Lung (tissue), 12 donors: ENCODE results near the gene MINAR1. TPM values are rescaled to one million over a fixed set of nuclear protein-coding genes. Genes with fewer than 3 reads are reported as not detected.

ENCODE experiments used
- ATAC-seq: fragments of 200-7000 bp; cut with Tn5 transposase; one replicate; pipeline ENCODE4 v1.9.1; 2020; ENCODE audit warnings: moderate number of reproducible peaks; ENCODE audit not compliant: insufficient read depth, low FRiP score
- DNase-seq, 3 donors: peaks; one replicate each; pipeline ENCODE4 v3.0.0-alpha.2; 2013 to 2017
- H3K27ac ChIP-seq, 2 donors: one replicate each; pipeline ENCODE4 v1.5.1; 2013; ENCODE audit warnings: mild to moderate bottlenecking in 2 of 2, moderate library complexity in 2 of 2, control low read depth in 1 of 2, inconsistent platforms in 1 of 2, low read depth in 1 of 2, low read length in 1 of 2
- H3K27me3 ChIP-seq, 3 donors: one replicate each; pipeline ENCODE4 v1.5.1; 2013; ENCODE audit warnings: low read length in 2 of 3; ENCODE audit not compliant: control insufficient read depth in 3 of 3, insufficient read depth in 3 of 3
- H3K36me3 ChIP-seq, 4 donors: one replicate each; pipeline ENCODE4 v1.5.1; 2013; ENCODE audit warnings: low read length in 4 of 4, mild to moderate bottlenecking in 1 of 4, moderate library complexity in 1 of 4; ENCODE audit not compliant: control insufficient read depth in 4 of 4, insufficient read depth in 4 of 4
- H3K4me1 ChIP-seq, 5 donors: one replicate each; pipeline ENCODE4 v1.5.1; 2013; ENCODE audit warnings: low read length in 5 of 5, mild to moderate bottlenecking in 2 of 5, moderate library complexity in 1 of 5; ENCODE audit not compliant: control insufficient read depth in 5 of 5, insufficient read depth in 5 of 5
- H3K4me3 ChIP-seq: one replicate; pipeline ENCODE4 v1.5.1; 2013; ENCODE audit warnings: mild to moderate bottlenecking, control low read depth, moderate library complexity
- H3K9ac ChIP-seq, 2 donors: one replicate each; pipeline ENCODE4 v1.5.1; 2013; ENCODE audit warnings: low read length in 2 of 2, control low read depth in 1 of 2; ENCODE audit not compliant: insufficient read depth in 1 of 2
- H3K9me3 ChIP-seq, 4 donors: one replicate each; pipeline ENCODE4 v1.5.1; 2013; ENCODE audit warnings: low read length in 3 of 4, mild to moderate bottlenecking in 1 of 4, moderate library complexity in 1 of 4; ENCODE audit not compliant: control insufficient read depth in 4 of 4, insufficient read depth in 3 of 4
- CTCF ChIP-seq: IDR thresholded peaks from 2 replicates; pipeline ENCODE4 v1.5.1; 2012; ENCODE audit warnings: mild to moderate bottlenecking; ENCODE audit errors: control extremely low read depth, extremely low read depth
- WGBS, 2 donors: extraction: QIAGEN DNeasy Blood & Tissue Kit; methylation state at CpG; one replicate each; pipeline ENCODE4 v1.1.7; 2013; 5-methylcytosine and 5-hydroxymethylcytosine counted together
- polyA plus RNA-seq, 2 donors: library from polyadenylated mRNA; stranded (reverse); fragments of 200-250 nt; gene quantifications; one replicate each; pipeline ENCODE4 v1.2.1, GENCODE V29; 2013
- total RNA-seq, 2 donors: library from RNA; depleted of rRNA in 1 of 2; stranded (reverse); fragments of >200 nt in 1 of 2; gene quantifications; one replicate each; pipeline ENCODE4 v1.2.1, GENCODE V29; 2014 to 2021
- donor health status: control.
- donor health status: control.
- donor health status: Bipolar disorder and iron deficiency.
- donor health status: healthy.
- donor health status: DM: yes; HTN: yes; CAD: no.

MINAR1 gene
- total and polyA plus RNA-seq, 4 donors = 0.10 to 0.37 (median 0.25) TPM

- DNase-seq (no peak), ATAC-seq (no peak)
- no peak overlapping the region for H3K27ac ChIP-seq
- H3K4me1 ChIP-seq = peaks cover 0 to 17% (median 0%) of the 10 kb centered on the region in 5 donors
- H3K27me3 ChIP-seq = peaks cover 14 to 69% (median 60%) of the 10 kb centered on the region in 3 donors
- no peaks in the 10 kb centered on the region for H3K36me3 ChIP-seq
- H3K9me3 ChIP-seq = peaks cover 0 to 3% (median 0%) of the 10 kb centered on the region in 4 donors
- H3K4me3 ChIP-seq = no peak overlapping the region
- WGBS, 2 donors = 65 to 77% methylated on average over 3 of the region's 3 CpGs
- H3K9ac ChIP-seq = no peak overlapping the region
- no peak for TF ChIP-seq CTCF
Measured at GRCh38 chr15:79434361-79434760, 2.2 kb downstream of the MINAR1 start.

- Histone ChIP-seq H3K4me1 (peaks cover 0 to 15% (median 0%) of the 10 kb centered on the region in 5 donors), H3K27ac (no peak overlapping the region), H3K4me3 (no peak overlapping the region), H3K9ac (no peak overlapping the region), H3K27me3 (peaks cover 9 to 50% (median 42%) of the 10 kb centered on the region in 3 donors), H3K36me3 (no peaks in the 10 kb centered on the region), H3K9me3 (peaks cover 0 to 3% (median 0%) of the 10 kb centered on the region in 4 donors)
- TF ChIP-seq CTCF = no peak
- WGBS, 2 donors = 78 to 81% methylated on average over 8 of the region's 8 CpGs
- DNase-seq (no peak), ATAC-seq (no peak)
Measured at GRCh38 chr15:79436037-79436780, 4.1 kb downstream of the MINAR1 start.

GRCh38 chr15:79437275-79438000, 5.3 kb downstream of the MINAR1 start:
- Histone ChIP-seq H3K4me1 (peaks cover 0 to 3% (median 0%) of the 10 kb centered on the region in 5 donors), H3K36me3 (no peaks in the 10 kb centered on the region), H3K9ac (no peak overlapping the region), H3K4me3 (no peak overlapping the region), H3K27me3 (peaks cover under 1 to 43% (median 39%) of the 10 kb centered on the region in 3 donors), H3K9me3 (no peaks in the 10 kb centered on the region), H3K27ac (no peak overlapping the region)
- DNase-seq (no peak), ATAC-seq (no peak)
- 86 to 95% methylated on average over 1 to 2 of the region's 2 CpGs for WGBS, 2 donors
- no peak for TF ChIP-seq CTCF
